Fibroblast of skin of abdomen (primary cell): ENCODE data around the gene NPBWR2.

Source experiments
- DNase-seq: peaks from one replicate; pipeline ENCODE4 v3.0.0-alpha.2; 2013

Gene NPBWR2

DNA sequence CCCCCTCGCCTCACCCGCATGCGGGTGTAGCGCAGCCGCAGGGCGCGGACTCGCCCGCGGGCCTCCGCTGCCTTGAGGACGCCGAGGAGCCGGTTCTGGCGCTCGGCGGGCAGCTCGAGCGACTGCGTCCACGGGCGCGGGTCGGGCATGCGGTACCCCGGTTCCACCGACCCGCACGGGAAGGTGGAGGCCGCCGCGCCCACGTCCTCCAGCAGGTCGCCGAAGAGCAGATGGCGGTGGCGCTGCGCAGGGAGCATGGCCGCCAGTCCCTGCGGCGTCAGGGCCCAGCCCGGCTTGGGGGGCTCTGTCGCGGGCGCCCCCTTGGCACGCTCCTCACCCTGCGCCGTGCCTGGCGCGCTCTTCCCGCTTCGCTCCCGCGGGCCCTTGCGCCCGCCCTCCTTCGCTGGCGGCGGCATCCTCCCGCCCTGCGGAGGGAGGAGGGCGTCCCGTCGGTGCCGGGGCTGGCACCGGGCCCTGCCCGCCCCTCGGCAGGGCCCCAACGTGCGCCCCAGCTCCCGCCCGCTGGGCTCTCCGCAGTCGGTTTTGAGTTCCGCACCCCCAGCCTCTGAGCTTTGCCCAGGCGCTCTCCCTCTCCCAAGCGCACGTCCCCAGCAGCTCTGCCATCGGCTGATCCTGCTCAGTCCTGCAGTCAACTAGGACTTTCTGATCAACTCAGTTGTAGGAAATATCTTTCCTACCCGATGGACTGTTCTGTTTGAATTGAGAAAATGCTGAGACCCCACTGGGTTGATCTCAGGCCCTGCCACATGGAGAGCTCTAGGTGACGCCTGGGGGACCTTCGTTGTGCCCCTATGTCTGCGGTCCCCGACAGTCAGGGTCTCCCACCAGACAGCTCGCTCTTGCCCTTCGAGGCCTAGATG lies 23.3 kb downstream of the NPBWR2 start, which contains the start of gene LKAAEAR1:
Gene LKAAEAR1 (minus strand): TSS at position 595 of the 881 bp plus-strand sequence. CDS start 179 bp downstream, at position 416.
- no peak for DNase-seq

- peak; percentile 69 for DNase-seq
These were observed 24.0 kb downstream of the NPBWR2 start for GRCh38 chr20:64083378-64083803.

DNA sequence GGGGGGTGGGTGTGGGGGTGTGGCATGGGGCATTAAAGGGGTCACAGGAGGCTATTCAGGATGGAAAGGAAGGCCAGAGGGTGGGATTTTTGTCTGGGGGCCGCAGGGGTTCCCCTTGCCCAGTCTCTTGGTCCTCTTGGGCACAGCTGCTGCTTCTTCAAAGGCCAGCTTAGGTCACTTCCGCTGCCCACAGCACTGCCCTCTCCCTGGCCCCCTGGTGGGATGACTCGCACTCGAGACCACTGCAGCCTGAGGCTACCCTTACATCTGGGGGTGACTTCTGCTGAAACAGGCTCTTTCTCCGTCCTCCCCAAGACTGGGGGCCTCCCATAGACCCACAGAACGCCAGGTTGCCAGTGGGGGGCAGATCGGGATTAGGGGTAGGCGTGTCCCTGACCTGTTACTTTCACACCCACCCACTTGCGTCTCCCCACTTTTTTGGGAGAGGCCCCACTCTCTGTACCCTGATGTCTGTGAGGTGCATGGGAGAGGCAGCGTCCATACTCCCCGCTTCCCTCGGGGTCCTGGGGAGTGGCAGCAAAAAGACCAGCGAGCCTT lies 24.5 kb downstream of the NPBWR2 start:
- DNase-seq = no peak

DNA sequence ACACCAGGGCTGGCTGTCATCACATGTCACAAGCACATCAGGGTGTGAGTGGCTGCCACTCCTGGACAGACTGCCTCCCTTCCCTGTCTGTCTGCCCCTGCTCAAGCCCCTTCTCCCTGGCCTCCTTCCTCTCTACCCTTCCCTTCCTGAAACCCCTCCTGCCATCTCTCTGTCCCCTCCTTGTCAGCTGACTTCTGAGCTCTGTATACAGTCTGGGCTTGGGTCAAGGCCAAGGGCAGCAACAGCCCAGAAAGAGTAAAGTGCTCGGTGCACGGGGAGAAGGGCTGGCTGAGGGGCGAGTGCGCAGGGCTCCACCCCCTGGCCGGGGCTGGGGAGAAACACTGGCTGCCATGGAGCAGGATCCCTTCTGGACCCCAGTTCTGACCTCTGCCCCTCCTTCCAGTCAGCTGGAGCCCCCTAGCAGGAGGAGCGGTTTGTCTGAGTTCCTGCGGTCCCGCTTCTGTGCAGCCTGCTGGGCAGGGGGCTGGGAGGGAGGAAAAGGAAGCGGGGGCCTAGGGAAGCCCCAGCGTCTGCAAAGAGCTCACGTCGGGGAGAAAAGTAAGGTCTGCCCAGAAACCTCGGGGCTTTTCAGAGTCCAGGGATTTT lies 25.1 kb downstream of the NPBWR2 start:
- DNase-seq = no peak

DNA sequence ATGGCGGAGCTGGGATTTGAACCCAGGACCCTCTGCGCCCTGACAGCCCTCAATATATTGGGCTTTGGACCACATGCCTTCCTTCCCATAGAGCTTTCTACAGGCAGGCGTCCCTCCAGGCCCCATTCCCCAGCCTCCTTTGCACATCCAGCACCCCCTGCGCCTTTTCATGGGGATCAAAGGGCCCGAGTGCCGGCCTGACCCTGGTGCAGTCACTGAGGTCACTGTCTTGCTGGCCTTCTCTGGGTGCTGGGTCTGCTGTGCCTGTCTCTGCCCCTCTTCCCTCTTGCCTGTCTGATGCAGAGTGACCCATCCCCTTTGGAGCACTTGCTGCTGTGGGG lies 25.8 kb downstream of the NPBWR2 start:
- no peak for DNase-seq

DNA sequence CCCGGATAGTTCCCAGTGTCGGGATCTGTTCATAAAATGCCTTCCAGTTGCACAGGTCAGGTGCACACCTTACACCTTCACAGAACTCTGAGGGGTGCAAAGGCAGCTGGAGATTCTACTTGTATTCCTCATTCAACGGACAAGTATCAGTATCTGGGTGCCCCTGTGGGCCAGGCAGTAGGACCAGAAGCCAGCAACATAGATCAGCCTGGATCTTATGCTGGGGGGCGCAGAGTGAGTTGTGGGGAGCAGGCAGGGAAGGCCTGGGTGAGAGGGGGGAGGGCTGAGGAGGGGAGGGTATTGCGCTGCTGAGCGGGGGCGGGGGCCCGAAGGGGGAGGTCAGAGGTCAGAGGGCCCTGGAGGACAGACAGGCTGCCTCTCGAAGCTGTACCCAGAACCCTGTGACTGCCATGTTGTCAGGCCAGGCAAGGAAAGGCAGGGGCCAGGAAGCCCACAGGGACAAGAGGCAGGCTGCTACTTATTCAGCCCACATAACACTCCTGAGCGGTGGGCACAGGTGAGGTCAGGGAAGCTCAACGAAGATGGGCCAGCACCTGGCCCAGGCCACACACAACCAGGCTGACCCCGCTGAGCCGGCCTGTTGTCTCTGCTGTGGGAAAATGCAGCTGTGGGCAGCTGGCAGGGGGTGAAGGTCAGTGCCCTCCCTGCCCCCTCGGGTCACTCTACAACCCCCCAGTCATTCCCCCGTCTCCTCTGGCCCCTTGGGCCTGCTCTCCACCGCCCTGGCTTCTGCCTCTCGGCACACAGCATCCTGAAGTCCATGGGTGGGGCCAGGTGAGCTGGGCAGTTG lies 26.3 kb downstream of the NPBWR2 start:
- no peak for DNase-seq

DNA sequence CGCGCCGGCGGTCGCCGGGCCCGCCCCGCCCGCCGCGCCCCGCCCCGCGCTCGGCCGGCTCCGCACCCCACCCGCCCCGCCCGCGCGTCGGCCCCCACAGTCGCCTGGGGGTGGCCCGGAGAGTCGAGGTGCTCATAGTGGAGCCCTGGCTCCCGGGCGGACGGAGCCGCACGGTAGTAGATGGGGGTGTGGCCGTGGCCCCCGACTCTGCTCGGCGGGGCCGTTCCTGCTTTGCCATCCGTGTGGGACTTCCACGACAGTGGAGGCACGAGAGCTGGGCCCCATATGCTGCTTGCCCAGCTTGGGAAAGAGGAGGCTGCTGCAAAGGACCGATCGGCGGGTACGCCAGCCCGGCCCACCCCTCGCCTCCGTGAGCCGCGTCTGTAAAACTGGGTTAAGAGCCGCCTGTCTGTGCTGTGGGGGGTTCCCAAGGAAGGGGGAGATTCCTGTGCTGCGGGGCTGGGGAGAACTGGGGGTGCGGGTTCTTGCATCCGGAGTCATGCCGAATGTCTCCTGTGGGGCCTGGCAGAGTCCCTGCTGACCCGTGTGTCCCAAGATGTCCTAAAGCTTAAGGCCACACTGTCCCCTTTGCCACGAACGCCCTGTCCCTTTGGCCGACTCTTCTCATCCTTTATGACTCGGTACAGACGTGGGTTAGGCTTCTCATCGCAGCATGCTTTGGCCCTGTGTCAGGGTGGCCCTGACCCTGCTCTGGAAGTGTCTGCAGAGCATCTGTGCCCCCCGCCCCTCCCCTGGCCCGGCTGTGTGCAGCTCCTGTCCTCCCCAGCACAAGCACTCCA lies 27.2 kb downstream of the NPBWR2 start, which contains the start of gene OPRL1:
Gene OPRL1 (plus strand): TSS at position 70 of the 800 bp plus-strand sequence. CDS start 12,639 bp downstream, outside the sequence.
- no peak for DNase-seq

DNA sequence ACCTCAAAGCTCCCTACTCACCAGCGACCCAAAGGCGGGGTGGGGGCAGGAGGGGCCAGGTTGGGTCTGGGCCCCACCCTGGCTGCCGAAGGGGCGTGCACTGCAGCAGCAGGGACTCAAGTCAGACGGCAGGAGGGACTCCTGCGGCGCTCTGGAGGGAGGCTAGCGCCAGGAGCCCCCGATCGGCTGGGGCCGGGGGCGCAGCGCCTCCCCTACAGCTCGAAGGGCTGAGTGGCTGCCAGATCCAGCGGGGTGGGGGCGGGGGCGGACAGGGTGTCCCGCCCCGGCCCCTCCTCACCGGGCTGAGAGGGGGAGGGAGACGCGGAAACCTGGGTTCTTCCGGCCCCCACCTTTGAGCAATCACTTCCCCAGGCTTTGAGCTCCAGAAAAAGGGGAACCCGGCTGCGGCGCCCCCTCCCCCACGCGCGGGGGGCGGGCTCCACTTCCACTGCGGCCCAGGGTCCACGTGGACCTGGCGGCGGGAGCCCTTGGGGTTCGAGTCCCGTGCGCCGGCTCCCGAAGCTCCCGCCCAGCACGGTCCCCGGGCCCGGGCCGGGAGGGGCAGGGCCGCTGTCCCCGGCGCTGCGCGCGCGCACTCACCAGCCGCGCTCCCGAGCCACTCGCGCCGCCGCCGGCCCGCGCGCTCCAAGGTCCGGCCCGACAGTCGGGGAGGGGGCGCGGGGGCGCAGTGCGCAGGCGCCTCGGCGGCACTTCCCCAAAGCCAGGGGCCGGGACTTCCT lies 27.9 kb downstream of the NPBWR2 start, which contains the start of gene RGS19:
Gene RGS19 (minus strand): TSS at position 246 of the 740 bp plus-strand sequence. CDS start 2,632 bp downstream, outside the sequence.
- peak; percentile 72 for DNase-seq

DNA sequence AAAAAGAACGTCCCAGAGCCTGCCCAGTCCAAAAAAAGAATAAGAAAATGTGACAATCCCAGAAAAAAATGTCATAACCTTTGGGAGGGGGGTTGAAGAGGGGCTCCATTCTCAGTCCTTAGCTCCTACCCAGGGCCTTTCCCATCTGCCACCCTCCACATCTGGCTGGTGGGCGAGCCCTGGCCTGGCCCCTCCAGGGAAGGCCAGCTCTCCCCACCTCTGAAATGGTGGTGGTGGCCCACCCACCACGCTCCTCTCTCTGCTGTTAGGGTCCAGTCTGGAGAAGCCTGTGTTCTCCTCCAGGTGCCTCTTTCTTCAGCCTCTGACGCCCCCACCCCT lies 28.5 kb downstream of the NPBWR2 start:
- no peak for DNase-seq

GRCh38 chr20:64077876-64078551 lies 29.4 kb downstream of the NPBWR2 start:
- DNase-seq = no peak

GRCh38 chr20:64077541-64077875 lies 29.9 kb downstream of the NPBWR2 start:
- DNase-seq = no peak

DNA sequence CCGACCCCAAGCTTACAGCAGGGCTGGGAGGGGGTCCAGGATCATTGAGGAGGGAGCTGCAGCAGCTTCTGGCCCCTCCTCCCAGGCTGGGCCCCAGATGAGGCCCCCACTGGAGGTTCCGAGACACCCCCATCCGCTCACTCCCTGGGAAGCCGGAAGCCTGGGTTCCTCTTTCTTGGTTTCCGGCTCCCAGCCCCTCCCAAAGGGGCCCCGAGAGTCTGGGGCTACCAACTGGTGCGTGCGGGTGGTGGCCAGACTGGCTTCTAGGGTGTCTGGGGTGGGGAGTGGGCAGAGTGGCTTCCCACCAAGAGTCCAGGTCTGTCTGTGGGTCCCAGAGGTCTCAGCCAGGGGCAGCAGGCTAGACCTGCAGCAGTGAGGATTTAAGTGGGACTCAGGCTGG lies 30.3 kb downstream of the NPBWR2 start:
- no peak for DNase-seq

- no peak for DNase-seq
These were observed 31.0 kb downstream of the NPBWR2 start for GRCh38 chr20:64076061-64076997.

GRCh38 chr20:64075556-64075955 lies 31.8 kb downstream of the NPBWR2 start:
- DNase-seq = no peak

DNA sequence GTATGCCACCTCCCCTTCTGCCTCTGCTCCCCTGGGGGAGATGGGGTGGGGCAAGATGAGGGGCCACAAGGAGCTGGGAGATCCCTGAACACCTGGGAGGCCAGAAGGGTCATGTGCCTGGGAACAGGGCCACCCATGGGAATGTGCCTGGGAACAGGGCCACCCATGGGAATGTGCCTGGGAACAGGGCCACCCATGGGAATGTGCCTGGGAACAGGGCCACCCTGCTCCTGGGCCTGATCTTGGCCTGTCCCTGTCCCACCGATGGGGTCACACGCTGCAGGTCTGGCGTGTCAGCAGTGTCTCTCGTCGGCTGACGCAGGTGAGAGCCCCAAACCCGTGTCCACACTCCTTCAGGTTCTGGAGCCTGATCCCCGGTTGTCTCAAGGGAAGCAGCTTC lies 32.4 kb downstream of the NPBWR2 start:
- no peak for DNase-seq

DNA sequence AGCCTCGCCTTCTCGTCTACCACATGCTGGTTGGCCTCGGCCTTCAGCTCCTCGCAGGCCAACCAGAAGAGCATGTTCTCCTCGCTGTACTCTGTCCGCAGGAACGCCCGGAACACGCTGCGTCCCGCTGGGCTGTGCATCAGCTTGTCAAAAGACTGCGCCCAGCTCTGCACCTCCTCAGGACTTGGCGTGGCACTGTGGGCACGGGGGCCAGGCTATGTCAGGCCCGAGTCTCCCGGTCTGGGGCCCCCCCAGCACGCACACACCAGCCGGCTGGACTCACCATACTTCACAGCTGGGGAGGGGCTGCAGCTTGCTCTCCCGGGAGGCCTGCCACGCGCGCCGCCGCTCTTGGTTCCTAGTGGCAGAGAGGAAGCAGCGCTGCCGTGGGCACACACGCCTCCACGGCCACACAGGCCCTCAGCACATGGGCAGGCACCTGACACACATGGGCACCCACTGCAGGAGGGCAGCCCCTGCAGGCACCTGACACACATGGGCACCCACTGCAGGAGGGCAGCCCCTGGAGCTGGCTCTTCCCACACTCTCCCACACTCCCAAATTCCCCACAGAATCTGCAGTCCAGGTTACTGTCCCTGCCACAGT lies 33.1 kb downstream of the NPBWR2 start:
- DNase-seq = no peak

DNA sequence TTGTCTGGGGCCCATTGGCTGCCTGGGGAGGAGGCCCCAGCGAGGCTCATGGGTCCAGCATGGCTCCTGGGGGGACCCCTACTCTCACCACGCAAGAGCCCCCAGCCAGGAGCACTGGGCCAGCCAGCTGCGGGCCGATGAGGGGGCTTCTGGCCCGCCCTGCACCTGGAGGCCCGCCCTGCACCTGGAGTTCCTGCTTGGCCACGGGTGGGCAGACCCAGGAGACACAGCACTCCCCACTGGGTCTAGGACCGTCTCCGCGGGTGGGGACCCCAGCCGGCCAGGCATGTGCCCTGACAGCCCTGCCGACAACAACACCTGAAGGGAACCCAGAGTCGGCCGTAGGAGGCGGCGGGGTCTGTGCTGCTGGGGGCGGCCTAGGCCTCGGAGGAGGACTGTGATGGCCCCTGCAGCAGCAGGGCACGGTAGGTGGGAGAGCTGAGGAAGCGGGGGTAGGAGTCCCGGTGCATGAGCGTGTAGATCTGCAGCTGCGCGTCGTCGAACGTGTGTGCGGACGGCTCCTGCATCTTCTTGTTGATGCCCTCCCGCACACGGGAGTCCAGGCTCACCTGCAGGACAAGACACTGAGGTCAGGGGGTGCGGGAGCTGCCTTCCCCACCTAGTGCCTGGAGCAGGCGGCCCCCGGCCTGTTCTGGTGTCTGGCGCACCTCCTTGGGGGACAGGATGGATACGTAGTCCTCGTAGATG lies 33.7 kb downstream of the NPBWR2 start:
- no peak for DNase-seq

- DNase-seq = no peak
These were observed 34.8 kb downstream of the NPBWR2 start for GRCh38 chr20:64072498-64073063.
